HUES64 (cell line): ENCODE measurements around the gene LPP.

Experiments
- H3K27ac ChIP-seq: 2 replicates; pipeline ENCODE4 v1.7.0; 2013; ENCODE audit warnings: low read depth, low read length, inconsistent platforms
- H3K27me3 ChIP-seq: 2 replicates; pipeline ENCODE4 v1.6.1; 2013; ENCODE audit warnings: mild to moderate bottlenecking, low read length; ENCODE audit not compliant: insufficient read depth
- H3K36me3 ChIP-seq: 2 replicates; pipeline ENCODE4 v1.6.1; 2013; ENCODE audit warnings: mild to moderate bottlenecking, low read length; ENCODE audit not compliant: insufficient read depth
- H3K4me1 ChIP-seq: 2 replicates; pipeline ENCODE4 v1.6.1; 2013; ENCODE audit warnings: mild to moderate bottlenecking, low read length, moderate library complexity; ENCODE audit not compliant: insufficient read depth
- H3K4me3 ChIP-seq: 2 replicates; pipeline ENCODE4 v1.5.1; 2013; ENCODE audit warnings: mild to moderate bottlenecking, low read length, moderate library complexity
- H3K9ac ChIP-seq: 2 replicates; pipeline ENCODE4 v1.6.1; 2013; ENCODE audit warnings: mild to moderate bottlenecking, low read depth, low read length
- H3K9me3 ChIP-seq: 2 replicates; pipeline ENCODE4 v1.6.1; 2013; ENCODE audit warnings: low read depth, low read length; ENCODE audit not compliant: insufficient read depth
- WGBS: fragments of 150-250, 120-280 bp; methylation state at CpG from one replicate; pipeline ENCODE4 v1.1.7; 2013; ENCODE audit warnings: missing lambda C conversion rate; 5-methylcytosine and 5-hydroxymethylcytosine counted together

The LPP gene

GRCh38 chr3:188686324-188686723 is 532.4 kb downstream of the LPP start:
- Histone ChIP-seq H3K27ac (no peak overlapping the region), H3K4me1 (no peaks in the 10 kb centered on the region; the same call in 1 of the 2 replicates), H3K36me3 (no peaks in the 10 kb centered on the region), H3K4me3 (no peak overlapping the region), H3K9me3 (no peaks in the 10 kb centered on the region), H3K27me3 (no peaks in the 10 kb centered on the region), H3K9ac (no peak overlapping the region)
- 100% methylated on average over 2 of the region's 2 CpGs for WGBS

DNA sequence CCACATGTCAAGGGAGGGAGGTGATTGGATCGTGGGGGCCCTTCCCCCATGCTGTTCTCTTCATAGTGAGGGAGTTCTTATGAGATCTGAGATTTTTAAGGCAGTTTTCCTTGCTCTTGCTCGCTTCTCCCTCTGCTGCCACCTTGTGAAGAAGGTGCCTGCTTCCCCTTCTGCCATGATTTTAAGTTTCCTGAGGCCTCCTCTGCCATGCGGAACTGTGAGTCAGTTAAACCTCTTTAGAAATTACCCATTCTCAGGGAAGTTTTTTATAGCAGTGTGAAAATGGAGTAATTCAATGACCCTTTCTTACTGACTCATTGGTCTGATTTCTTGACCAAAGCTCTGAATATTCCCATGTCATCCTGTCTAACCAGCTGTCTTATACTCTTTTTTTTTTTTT is 533.4 kb downstream of the LPP start:
- Histone ChIP-seq H3K9me3 (no peaks in the 10 kb centered on the region), H3K27me3 (no peaks in the 10 kb centered on the region), H3K4me3 (no peak overlapping the region), H3K4me1 (no peaks in the 10 kb centered on the region; the same call in 1 of the 2 replicates), H3K36me3 (no peaks in the 10 kb centered on the region), H3K9ac (no peak overlapping the region), H3K27ac (no peak overlapping the region)
- WGBS: 53% methylated on average over 3 of the region's 3 CpGs

GRCh38 chr3:188689101-188689574 is 535.2 kb downstream of the LPP start:
- Histone ChIP-seq H3K4me1 (no peaks in the 10 kb centered on the region; the same call in 1 of the 2 replicates), H3K27ac (no peak overlapping the region), H3K27me3 (no peaks in the 10 kb centered on the region), H3K4me3 (no peak overlapping the region), H3K36me3 (no peaks in the 10 kb centered on the region), H3K9me3 (no peaks in the 10 kb centered on the region), H3K9ac (no peak overlapping the region)
- WGBS: 82% methylated on average over 2 of the region's 2 CpGs

DNA sequence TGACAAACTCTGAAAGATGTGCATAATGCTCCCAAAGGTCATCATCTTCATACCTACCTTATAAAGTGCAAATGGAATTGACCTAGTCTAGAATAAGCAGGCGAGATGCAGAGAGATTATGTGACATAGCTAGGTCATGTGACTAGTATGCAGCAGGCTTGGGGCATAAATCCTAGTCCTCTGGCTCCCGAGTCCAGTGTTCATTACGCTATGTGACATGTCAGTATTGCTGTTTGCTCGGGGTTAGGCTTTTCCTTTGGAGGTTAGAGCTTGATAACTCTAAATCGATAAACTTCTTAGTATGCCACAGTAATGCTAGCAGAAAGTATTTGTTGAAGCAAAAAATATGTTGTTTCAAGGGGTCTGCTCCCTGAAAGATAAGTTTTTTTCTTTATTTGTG is 536.1 kb downstream of the LPP start:
- no peaks in the 10 kb centered on the region for H3K9me3 ChIP-seq
- H3K36me3 ChIP-seq: no peaks in the 10 kb centered on the region
- no peak overlapping the region for H3K9ac ChIP-seq
- no peak overlapping the region for H3K4me3 ChIP-seq
- H3K4me1 ChIP-seq: no peaks in the 10 kb centered on the region; the same call in 1 of the 2 replicates
- H3K27me3 ChIP-seq: no peaks in the 10 kb centered on the region
- H3K27ac ChIP-seq: no peak overlapping the region
- WGBS: 93% methylated on average over 5 of the region's 5 CpGs

DNA sequence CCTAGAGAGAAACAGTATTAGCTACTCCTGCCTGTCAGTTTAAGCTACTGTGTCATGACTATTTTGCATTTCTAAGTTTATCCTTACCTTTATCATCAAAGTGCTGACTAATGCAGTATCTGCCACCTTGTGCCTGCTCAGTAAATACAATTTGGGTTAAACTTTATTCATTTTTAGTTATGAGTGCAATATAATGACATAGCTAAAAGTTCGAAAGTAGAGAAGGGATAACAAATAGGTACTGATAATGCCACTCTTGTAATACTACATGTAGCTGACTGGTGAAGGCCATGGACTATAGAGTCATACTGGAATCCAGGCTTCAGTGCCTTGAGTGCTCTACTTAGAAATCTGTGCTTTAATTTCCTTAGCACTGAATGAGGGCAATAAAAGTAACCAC is 537.0 kb downstream of the LPP start:
- H3K4me3 ChIP-seq: no peak overlapping the region
- H3K9ac ChIP-seq: no peak overlapping the region
- H3K4me1 ChIP-seq: no peaks in the 10 kb centered on the region; the same call in none of the 2 replicates
- H3K27ac ChIP-seq: no peak overlapping the region
- H3K36me3 ChIP-seq: no peaks in the 10 kb centered on the region
- no peaks in the 10 kb centered on the region for H3K27me3 ChIP-seq
- 94% methylated on average over 1 of the region's 1 CpG for WGBS
- no peaks in the 10 kb centered on the region for H3K9me3 ChIP-seq

DNA sequence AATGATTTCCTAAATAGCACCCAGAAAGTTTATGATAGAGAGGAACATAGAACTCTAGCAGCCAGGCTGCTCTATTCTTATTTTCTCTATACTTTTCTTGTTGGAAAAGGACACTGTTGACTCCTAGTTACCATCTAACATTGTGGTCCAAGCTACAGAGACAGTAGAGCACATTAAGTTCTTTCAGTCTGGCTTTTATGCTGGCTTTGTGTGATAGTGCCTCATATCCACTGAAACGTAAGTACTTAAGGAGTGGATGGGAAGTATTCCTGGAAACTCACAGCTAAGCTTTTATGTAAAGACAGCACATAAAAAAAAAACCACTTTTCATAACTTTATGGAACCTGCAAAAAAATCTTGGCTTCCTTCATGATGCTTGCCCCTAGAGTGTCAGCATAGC is 537.7 kb downstream of the LPP start:
- H3K27ac ChIP-seq: no peak overlapping the region
- H3K36me3 ChIP-seq: no peaks in the 10 kb centered on the region
- WGBS: 100% methylated on average over 1 of the region's 1 CpG
- no peaks in the 10 kb centered on the region for H3K27me3 ChIP-seq
- no peaks in the 10 kb centered on the region for H3K9me3 ChIP-seq
- peaks cover 4% of the 10 kb centered on the region for H3K4me1 ChIP-seq
- no peak overlapping the region for H3K4me3 ChIP-seq
- no peak overlapping the region for H3K9ac ChIP-seq

- 92% methylated on average over 2 of the region's 2 CpGs for WGBS
- Histone ChIP-seq H3K36me3 (no peaks in the 10 kb centered on the region), H3K9ac (no peak overlapping the region), H3K9me3 (no peaks in the 10 kb centered on the region), H3K27me3 (no peaks in the 10 kb centered on the region), H3K4me1 (peaks cover 12% of the 10 kb centered on the region), H3K27ac (no peak overlapping the region), H3K4me3 (no peak overlapping the region)
Observed at GRCh38 chr3:188692700-188693099, 538.7 kb downstream of the LPP start.

DNA sequence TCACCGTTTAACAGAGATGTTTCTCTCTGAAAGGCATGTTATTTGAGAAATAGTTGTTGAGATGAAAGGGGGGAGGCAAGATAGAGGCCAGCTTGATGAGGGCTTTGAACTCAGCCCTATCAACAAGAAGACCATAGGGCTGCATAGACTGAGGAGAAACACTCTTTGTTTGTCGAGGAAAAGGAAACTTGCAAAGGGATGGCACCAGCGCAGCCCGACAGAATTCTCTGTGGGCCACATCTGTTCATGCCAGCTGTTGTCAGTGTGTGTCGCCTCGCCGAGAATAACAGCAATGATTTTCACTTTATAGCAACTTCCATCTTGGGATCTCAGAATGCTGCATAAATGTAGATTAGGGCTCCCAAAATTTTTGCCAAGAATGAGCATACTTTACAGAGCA is 539.5 kb downstream of the LPP start:
- no peak overlapping the region for H3K9ac ChIP-seq

DNA sequence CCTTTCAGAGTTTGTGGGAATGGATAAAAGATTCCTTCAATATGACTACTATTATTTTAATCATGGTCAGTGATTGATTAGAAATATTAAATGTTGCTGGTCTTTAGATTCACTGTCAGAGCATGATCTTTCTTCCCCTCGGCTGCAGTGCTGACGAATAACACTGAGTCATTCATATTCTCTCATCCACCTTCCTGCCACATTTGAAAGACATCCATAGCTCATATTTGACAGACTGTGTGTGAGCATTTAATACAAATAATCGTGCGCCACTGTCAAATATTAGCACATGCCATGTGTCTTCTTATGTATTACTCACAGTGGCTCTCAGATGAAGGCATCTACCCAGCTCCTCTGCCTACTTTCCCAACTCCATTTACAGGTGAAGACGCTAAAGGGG is 541.3 kb downstream of the LPP start:
- Histone ChIP-seq H3K9me3 (no peaks in the 10 kb centered on the region), H3K36me3 (no peaks in the 10 kb centered on the region), H3K4me1 (peaks cover 12% of the 10 kb centered on the region), H3K27me3 (no peaks in the 10 kb centered on the region), H3K4me3 (no peak overlapping the region), H3K9ac (no peak overlapping the region), H3K27ac (no peak overlapping the region)
- 96% methylated on average over 4 of the region's 5 CpGs for WGBS

More for the DNA sequence above, 539.5 kb downstream of the LPP start:
- 96% methylated on average over 7 of the region's 7 CpGs for WGBS
- Histone ChIP-seq H3K27me3 (no peaks in the 10 kb centered on the region), H3K9me3 (no peaks in the 10 kb centered on the region), H3K36me3 (no peaks in the 10 kb centered on the region), H3K4me1 (peaks cover 12% of the 10 kb centered on the region), H3K4me3 (no peak overlapping the region), H3K27ac (no peak overlapping the region)

- Histone ChIP-seq H3K9ac (no peak overlapping the region), H3K36me3 (no peaks in the 10 kb centered on the region), H3K27ac (no peak overlapping the region), H3K9me3 (no peaks in the 10 kb centered on the region), H3K4me3 (no peak overlapping the region), H3K27me3 (no peaks in the 10 kb centered on the region), H3K4me1 (peaks cover 12% of the 10 kb centered on the region)
- WGBS: 65% methylated on average over 7 of the region's 7 CpGs
Observed at GRCh38 chr3:188697127-188697526, 543.2 kb downstream of the LPP start.

DNA sequence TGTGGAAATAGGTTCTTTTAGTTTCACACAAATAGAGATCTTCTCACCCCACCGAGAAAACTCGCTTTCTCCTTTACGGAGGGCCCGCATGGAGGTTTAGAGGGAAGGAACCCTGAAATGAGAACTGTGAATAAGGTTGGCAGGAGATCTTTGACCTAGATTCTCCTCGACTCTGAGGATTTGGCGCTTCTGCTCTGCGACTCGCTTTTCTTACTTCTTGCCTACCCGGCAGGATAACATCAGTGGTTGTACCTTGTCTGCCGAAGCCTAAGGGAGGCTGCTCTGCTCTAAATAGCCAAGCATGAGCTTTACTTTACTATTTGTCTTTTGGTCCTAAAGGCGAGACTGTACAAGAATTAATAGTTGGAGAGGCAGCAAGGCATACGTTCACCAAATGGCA is 544.5 kb downstream of the LPP start:
- Histone ChIP-seq H3K9ac (no peak overlapping the region), H3K9me3 (no peaks in the 10 kb centered on the region), H3K4me1 (peaks cover 12% of the 10 kb centered on the region), H3K4me3 (no peak overlapping the region), H3K27ac (no peak overlapping the region), H3K27me3 (no peaks in the 10 kb centered on the region), H3K36me3 (no peaks in the 10 kb centered on the region)
- 96% methylated on average over 12 of the region's 12 CpGs for WGBS

DNA sequence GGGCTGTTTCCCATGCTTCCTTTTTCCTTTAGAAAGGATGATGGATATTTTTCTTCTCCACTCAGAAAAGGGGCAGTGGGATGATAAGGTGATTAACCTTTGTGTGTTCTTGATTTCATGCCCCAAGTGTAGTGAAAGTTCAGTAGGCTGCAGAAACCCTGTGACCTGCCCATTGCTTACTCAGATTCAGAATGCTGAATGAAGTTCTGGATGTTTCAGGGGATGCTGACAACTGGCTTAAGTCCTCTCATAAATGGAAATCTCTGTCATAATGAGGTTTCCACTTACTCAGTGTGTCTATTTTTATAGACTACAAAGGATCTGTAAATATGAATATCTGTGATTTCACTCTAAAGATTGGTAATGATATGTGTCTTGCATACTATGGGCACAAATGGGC is 546.5 kb downstream of the LPP start:
- Histone ChIP-seq H3K9me3 (no peaks in the 10 kb centered on the region), H3K27ac (no peak overlapping the region), H3K9ac (no peak overlapping the region), H3K36me3 (no peaks in the 10 kb centered on the region), H3K4me3 (no peak overlapping the region), H3K27me3 (no peaks in the 10 kb centered on the region), H3K4me1 (peaks cover 12% of the 10 kb centered on the region)
